T-helper 1 cell treated with Interleukin-12 subunit alpha and Interleukin-12 subunit beta and Interleukin-4 antibody, amounts not matched to agents 30 μg/mL and 1 μg/mL, for 36 hours (primary cell): ENCODE results near the gene RAPGEF3.

Experiments used
- H3K27ac Mint-ChIP-seq: one replicate; pipeline ENCODE4 v1.8.0; 2021; ENCODE audit warnings: mild to moderate bottlenecking, mixed read lengths
- H3K27me3 Mint-ChIP-seq: one replicate; pipeline ENCODE4 v1.8.0; 2021; ENCODE audit warnings: low read depth, mixed read lengths
- H3K36me3 Mint-ChIP-seq: one replicate; pipeline ENCODE4 v1.8.0; 2021; ENCODE audit warnings: low read depth, mixed read lengths
- H3K4me1 Mint-ChIP-seq: one replicate; pipeline ENCODE4 v1.8.0; 2021; ENCODE audit warnings: low read depth, mixed read lengths
- H3K4me3 Mint-ChIP-seq: one replicate; pipeline ENCODE4 v1.8.0; 2021; ENCODE audit warnings: mild to moderate bottlenecking, moderate library complexity, mixed read lengths
- H3K9me3 Mint-ChIP-seq: one replicate; pipeline ENCODE4 v1.8.0; 2021; ENCODE audit warnings: mixed read lengths

Gene RAPGEF3

GRCh38 chr12:47775100-47775911, 16.6 kb upstream of the RAPGEF3 start:
- Mint-ChIP-seq H3K36me3 (peaks cover 3% of the 10 kb centered on the region), H3K4me1 (peaks cover 48% of the 10 kb centered on the region), H3K27ac (peak overlapping the region; percentile 70), H3K4me3 (peak overlapping the region; percentile 34), H3K27me3 (peaks cover 7% of the 10 kb centered on the region), H3K9me3 (no peaks in the 10 kb centered on the region)

GRCh38 chr12:47774663-47775062, 16.0 kb upstream of the RAPGEF3 start:
- Mint-ChIP-seq H3K9me3 (no peaks in the 10 kb centered on the region), H3K36me3 (peaks cover 3% of the 10 kb centered on the region), H3K4me3 (peak overlapping the region; percentile 85), H3K27me3 (peaks cover 7% of the 10 kb centered on the region), H3K4me1 (peaks cover 48% of the 10 kb centered on the region), H3K27ac (no peak overlapping the region)

- Mint-ChIP-seq H3K36me3 (no peaks in the 10 kb centered on the region), H3K27me3 (peaks cover 7% of the 10 kb centered on the region), H3K4me3 (peak overlapping the region; percentile 85), H3K9me3 (no peaks in the 10 kb centered on the region), H3K27ac (peak overlapping the region; percentile 65), H3K4me1 (peaks cover 43% of the 10 kb centered on the region)
These were observed 15.3 kb upstream of the RAPGEF3 start for GRCh38 chr12:47773858-47774580.

DNA sequence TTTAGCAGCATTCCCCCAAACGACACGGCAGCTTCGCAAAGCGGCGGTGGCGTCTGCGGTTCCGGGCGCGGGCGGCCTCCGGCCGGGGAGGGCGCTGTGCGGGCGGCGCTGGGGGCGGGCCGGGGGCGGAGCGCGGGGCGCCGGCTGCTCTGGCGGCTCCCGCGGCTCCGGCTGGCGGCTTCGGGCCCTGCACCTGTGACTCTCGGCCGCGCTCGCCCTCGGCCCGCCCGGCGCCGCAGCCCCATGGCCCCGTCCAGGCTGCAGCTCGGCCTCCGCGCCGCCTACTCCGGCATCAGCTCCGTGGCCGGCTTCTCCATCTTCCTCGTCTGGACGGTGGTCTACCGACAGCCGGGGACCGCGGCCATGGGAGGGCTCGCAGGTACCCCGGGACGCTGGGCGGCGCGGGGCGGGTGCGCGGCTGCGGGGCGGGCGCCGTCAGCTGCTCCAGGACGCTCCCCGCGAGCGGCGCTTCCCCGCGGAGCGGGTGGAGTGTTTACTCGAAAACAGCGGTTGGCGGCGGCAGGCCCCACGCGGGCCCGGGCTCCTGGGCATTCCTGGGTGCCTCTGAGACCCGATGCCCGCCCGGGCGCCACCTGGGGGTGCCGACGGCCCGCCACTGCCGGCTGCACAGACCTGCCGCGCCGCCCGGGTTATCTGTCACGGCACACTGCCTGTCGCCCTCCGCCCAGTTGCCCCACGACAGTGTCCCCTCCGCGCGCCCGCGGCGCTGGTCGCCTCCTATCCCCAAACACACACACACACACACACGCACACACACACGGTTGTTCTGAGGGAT, 14.6 kb upstream of the RAPGEF3 start, which contains the start of gene SLC48A1:
Gene SLC48A1, plus strand, starts transcription at position 177 of the 796 bp plus-strand sequence. Its CDS starts 67 bp downstream, at position 244.
- H3K9me3 Mint-ChIP-seq = no peaks in the 10 kb centered on the region
- peak within 1 kb of the TSS; percentile 78 for H3K27ac Mint-ChIP-seq
- peaks cover 7% of the 10 kb centered on the region for H3K27me3 Mint-ChIP-seq
- H3K4me3 Mint-ChIP-seq = peak within 1 kb of the TSS; percentile 85
- H3K4me1 Mint-ChIP-seq = peaks cover 40% of the 10 kb centered on the region
- H3K36me3 Mint-ChIP-seq = no peaks in the 10 kb centered on the region

DNA sequence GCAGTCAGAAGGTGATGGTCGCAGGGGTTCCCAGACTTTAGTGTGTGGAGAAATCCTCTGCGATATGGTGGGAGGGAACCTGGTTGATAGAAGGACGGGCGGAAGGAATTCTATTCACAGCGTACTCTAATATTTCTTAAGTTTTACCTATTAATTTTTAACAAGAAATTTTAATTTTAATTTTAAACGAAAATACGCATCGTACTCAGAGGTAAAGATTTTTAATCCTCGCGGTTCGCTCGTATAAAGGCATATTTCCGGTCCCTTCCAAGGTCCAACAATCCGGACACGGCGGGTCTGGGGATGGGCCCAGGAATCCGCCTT, 14.0 kb upstream of the RAPGEF3 start:
- Mint-ChIP-seq H3K4me3 (peak overlapping the region; percentile 78), H3K36me3 (no peaks in the 10 kb centered on the region), H3K27ac (peak overlapping the region; percentile 78), H3K4me1 (peaks cover 37% of the 10 kb centered on the region), H3K9me3 (no peaks in the 10 kb centered on the region), H3K27me3 (peaks cover 8% of the 10 kb centered on the region)

GRCh38 chr12:47772094-47772660, 13.5 kb upstream of the RAPGEF3 start:
- no peaks in the 10 kb centered on the region for H3K36me3 Mint-ChIP-seq
- peaks cover 13% of the 10 kb centered on the region for H3K27me3 Mint-ChIP-seq
- no peaks in the 10 kb centered on the region for H3K9me3 Mint-ChIP-seq
- H3K4me1 Mint-ChIP-seq = peaks cover 34% of the 10 kb centered on the region
- H3K27ac Mint-ChIP-seq = peak overlapping the region; percentile 78
- peak overlapping the region; percentile 78 for H3K4me3 Mint-ChIP-seq

DNA sequence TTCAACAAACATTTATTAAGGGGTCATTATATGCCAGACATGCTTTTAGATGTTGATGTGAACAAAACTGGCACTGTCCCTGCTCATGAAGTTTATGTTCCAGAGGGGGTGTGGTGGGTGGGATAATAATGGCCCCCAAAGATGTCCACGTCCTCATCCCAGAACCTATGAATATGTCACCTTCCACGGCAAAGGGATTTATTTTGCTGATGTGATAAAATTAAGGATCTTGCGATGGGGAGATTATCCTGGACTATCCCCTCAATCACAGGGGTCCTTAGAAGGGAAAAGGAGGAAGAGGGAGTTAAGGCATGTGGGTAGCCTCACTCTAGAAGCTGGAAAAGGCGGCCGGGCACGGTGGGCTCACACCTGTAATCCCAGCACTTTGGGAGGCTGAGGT, 12.6 kb upstream of the RAPGEF3 start:
- Mint-ChIP-seq H3K36me3 (no peaks in the 10 kb centered on the region), H3K9me3 (no peaks in the 10 kb centered on the region), H3K27me3 (peaks cover 13% of the 10 kb centered on the region), H3K4me1 (peaks cover 28% of the 10 kb centered on the region), H3K4me3 (peak overlapping the region; percentile 14), H3K27ac (no peak overlapping the region)

GRCh38 chr12:47770086-47770726, 11.5 kb upstream of the RAPGEF3 start:
- H3K4me3 Mint-ChIP-seq = no peak overlapping the region
- no peak overlapping the region for H3K27ac Mint-ChIP-seq
- H3K4me1 Mint-ChIP-seq = peaks cover 19% of the 10 kb centered on the region
- peaks cover 18% of the 10 kb centered on the region for H3K27me3 Mint-ChIP-seq
- H3K9me3 Mint-ChIP-seq = no peaks in the 10 kb centered on the region
- no peaks in the 10 kb centered on the region for H3K36me3 Mint-ChIP-seq

DNA sequence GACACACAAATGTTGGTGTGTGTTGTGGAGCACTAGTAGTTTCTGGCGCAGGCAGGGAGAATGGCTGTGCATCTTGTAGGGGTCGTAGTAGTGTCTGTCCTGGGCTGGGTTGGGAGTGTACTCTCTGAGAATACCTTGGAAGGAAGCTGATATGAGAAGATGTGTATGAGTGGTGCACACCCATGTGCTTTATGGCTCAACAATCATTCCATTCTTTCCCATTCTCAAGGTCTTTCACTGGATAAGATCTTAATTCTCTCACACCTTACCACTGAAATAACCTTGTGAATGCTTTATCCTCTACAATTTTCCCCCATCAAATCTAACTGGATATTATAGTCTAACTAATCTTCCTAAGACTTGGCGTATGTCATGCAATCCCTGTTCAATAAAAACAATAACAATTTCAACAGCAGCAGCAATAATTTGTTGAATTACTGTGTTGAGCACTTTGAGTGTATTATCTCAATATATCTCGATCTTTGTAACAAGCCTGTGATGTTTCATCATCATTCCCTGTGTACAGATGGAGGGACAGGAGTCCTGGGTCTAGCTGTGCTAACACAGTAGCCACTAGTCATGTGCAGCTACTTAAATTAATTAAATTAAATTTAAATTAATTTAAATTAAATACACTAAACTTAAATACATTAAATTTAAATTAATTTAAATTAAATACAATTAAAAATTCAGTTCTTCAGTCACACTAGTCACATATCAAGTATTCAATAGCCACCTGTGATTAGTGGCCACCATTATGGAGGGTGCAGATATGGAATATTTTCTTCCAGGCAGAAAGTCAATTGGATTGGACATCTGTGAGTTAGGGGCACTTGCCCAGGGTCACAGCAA, 10.8 kb upstream of the RAPGEF3 start:
- no peak overlapping the region for H3K4me3 Mint-ChIP-seq
- H3K4me1 Mint-ChIP-seq = peaks cover 16% of the 10 kb centered on the region
- no peaks in the 10 kb centered on the region for H3K36me3 Mint-ChIP-seq
- H3K27me3 Mint-ChIP-seq = peaks cover 18% of the 10 kb centered on the region
- no peak overlapping the region for H3K27ac Mint-ChIP-seq
- no peaks in the 10 kb centered on the region for H3K9me3 Mint-ChIP-seq

DNA sequence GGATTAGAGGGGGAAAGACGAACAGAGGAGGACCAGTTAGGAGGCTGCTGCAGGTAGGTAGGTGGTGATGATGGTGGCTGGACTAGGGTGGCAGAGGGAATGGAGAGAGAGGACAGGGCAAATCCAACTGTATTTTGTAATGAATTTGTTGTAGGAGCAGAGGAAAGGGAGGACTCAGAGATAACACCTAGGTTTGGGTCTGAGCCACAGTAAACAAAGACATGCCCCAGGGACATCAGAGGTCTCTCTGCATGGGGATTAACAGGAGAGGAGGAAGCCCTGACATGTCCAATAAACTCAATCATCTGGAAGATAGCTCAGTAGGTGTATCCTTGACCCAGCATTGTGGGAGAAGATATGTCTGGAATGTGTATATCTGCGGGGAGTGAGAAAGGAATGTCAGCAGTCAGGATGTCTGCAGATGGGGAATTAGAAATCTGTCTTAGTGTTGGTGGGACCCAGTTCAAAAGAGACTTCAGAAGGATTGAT, 9.7 kb upstream of the RAPGEF3 start:
- H3K27ac Mint-ChIP-seq = no peak overlapping the region
- H3K4me3 Mint-ChIP-seq = no peak overlapping the region
- H3K4me1 Mint-ChIP-seq = peaks cover 8% of the 10 kb centered on the region
- H3K27me3 Mint-ChIP-seq = peaks cover 18% of the 10 kb centered on the region
- H3K9me3 Mint-ChIP-seq = no peaks in the 10 kb centered on the region
- H3K36me3 Mint-ChIP-seq = no peaks in the 10 kb centered on the region

DNA sequence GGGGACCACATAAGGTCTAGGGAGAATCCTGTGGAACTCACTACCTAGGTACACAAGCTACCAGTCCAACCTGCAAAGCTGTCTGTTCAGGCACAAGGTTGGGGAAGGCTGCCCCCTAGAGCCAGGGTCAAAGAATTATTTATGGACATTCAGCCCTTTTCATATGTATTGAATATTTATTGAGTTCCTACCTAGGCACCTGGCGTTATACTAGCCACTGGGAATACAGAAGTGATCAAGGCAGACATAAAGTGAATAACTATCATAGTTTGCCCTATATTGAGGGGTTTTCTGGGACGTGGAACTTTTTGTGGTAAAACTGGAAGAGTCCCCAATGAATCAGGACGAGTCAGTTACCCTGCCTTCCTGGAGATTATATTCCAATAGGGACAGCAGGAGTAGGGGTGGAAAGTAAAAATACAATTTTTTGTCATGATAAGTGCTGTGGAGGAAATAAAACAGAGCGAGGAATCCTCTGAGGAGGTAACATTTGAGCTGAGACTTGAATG, 8.6 kb upstream of the RAPGEF3 start:
- Mint-ChIP-seq H3K27ac (no peak overlapping the region), H3K4me1 (peaks cover 5% of the 10 kb centered on the region), H3K9me3 (no peaks in the 10 kb centered on the region), H3K36me3 (no peaks in the 10 kb centered on the region), H3K4me3 (no peak overlapping the region), H3K27me3 (peaks cover 14% of the 10 kb centered on the region)

GRCh38 chr12:47766502-47767215, 8.0 kb upstream of the RAPGEF3 start:
- H3K27ac Mint-ChIP-seq = no peak overlapping the region
- H3K36me3 Mint-ChIP-seq = no peaks in the 10 kb centered on the region
- H3K4me1 Mint-ChIP-seq = peaks cover 3% of the 10 kb centered on the region
- H3K4me3 Mint-ChIP-seq = no peak overlapping the region
- H3K27me3 Mint-ChIP-seq = peaks cover 10% of the 10 kb centered on the region
- no peaks in the 10 kb centered on the region for H3K9me3 Mint-ChIP-seq
